ENCODE measurements around the gene CRYBA2. TPM values are rescaled to one million over a fixed set of nuclear protein-coding genes. Genes with fewer than 3 reads are reported as not detected.

CRYBA2 gene
- 1 to 10 TPM in 1 of 4 donors, not detected in 3; 5.6 TPM for total RNA-seq

DNA sequence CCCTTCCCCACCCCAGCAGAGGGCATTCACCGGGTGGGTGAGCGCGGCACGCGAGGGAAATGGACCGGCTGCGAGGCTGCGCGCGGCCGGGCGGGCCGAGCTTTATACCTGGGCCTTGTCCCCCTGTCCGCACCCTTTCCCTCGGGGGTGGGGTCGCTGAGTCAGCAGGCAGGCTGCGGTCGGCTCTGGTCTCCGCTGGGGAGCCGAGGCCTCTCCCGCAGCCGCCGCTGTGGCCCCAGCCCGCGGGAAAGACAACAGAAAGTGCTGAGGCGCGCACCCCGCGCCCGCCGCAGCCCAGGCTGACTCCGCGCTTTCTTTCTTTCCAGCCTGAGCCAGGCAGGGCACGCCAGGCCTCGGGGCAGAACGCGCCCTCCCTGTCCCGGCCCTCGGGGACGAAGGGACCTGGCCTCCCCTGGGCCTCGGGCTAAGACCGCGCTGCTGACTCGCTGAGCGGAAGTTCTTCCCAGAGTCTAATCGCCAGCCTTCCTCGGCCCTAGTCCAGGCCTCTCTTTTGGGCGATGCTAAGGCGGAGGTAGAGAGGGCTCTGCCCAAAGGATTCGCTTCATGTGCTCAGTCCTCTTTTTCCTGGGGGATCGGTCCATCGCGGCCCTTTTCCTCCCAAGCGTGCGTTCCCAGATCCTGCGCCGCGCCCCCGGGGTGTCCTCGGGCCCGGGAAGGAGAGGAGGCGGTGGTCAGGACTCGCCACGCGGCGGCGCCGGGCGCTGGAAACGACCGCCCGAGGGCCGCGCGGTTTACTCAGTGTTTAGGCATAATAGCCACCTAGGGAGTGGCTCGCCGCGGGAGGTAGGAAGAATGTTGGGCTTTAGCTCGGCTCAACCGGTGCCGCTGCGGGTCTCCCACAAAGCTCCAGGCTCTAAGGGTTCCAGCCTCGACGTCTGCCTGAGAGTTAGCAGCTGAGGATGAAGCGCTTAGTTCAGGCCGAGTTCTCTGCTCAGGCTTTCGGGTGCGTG lies at the start of gene CRYBA2:
Gene CRYBA2 (minus strand): TSS at position 78 of the 971 bp plus-strand sequence. CDS start 246 bp downstream, outside the sequence.
- intact Hi-C loops (cut with DNase I; ENCODE audit: low total_unique reads) (no loop called here), in situ Hi-C loops (cut with MboI; ENCODE audit: low pct_ligation_motif_present in 1 of 4, low pct_unique_long_range_greater_than_20kb in 1 of 4, low sequenced_read_pairs in 3 of 4) (no loop called here)
- H3K36me3 ChIP-seq, result no peaks in the 10 kb centered on the region
- peaks cover 85% of the 10 kb centered on the region for H3K27me3 ChIP-seq
- DNase-seq, result peak; percentile 21
- H3K27ac ChIP-seq, result no peak within 1 kb of the TSS
- H3K4me1 ChIP-seq, result peaks cover 15 to 28% (median 22%) of the 10 kb centered on the region in 4 donors
- WGBS, 2 donors (ENCODE audit: low coverage in 1 of 2), result 4% methylated on average over 59 of the region's 88 CpGs; no CpG with 5 or more reads in 1 of the 2 donors
- no peak for TF ChIP-seq EP300 (IDR thresholded peaks at IDR 0.05; ENCODE audit: low read depth)
- no peak for TF ChIP-seq POLR2A (IDR thresholded peaks at IDR 0.05)
- no peaks in the 10 kb centered on the region for H3K9me3 ChIP-seq
- peak within 1 kb of the TSS in 3 of 4 donors; percentile 11 to 52 (median 27) for H3K4me3 ChIP-seq

GRCh38 chr2:219042750-219043149 lies 49.5 kb upstream of the CRYBA2 start:
- WGBS, 2 donors (ENCODE audit: low coverage in 1 of 2), result 68% methylated on average over 2 of the region's 2 CpGs; no CpG with 5 or more reads in 1 of the 2 donors
- Histone ChIP-seq H3K27me3 (peaks cover 71% of the 10 kb centered on the region), H3K4me3 (no peak overlapping the region), H3K9me3 (no peaks in the 10 kb centered on the region), H3K27ac (no peak overlapping the region), H3K4me1 (peaks cover 0 to 9% (median 0%) of the 10 kb centered on the region in 4 donors), H3K36me3 (no peaks in the 10 kb centered on the region)
- in situ Hi-C loops (cut with MboI; ENCODE audit: low pct_ligation_motif_present in 1 of 4, low pct_unique_long_range_greater_than_20kb in 1 of 4, low sequenced_read_pairs in 3 of 4) (loop anchor here in 2 of 4 donors (25.0 kb wide), 1 partner anchor 270 kb away; the partner anchor contains the start of gene PTPRN (in 2 of the 2)), intact Hi-C loops (cut with DNase I; ENCODE audit: low total_unique reads) (no loop called here)
- peak; percentile 43 for DNase-seq
- TF ChIP-seq EP300 (IDR thresholded peaks at IDR 0.05; ENCODE audit: low read depth), result no peak
- no peak for TF ChIP-seq CTCF (IDR thresholded peaks at IDR 0.05)

GRCh38 chr2:219042157-219042556 lies 48.9 kb upstream of the CRYBA2 start:
- DNase-seq, result no peak
- peaks cover 69% of the 10 kb centered on the region for H3K27me3 ChIP-seq
- intact Hi-C loops (cut with DNase I; ENCODE audit: low total_unique reads) (no loop called here), in situ Hi-C loops (cut with MboI; ENCODE audit: low pct_ligation_motif_present in 1 of 4, low pct_unique_long_range_greater_than_20kb in 1 of 4, low sequenced_read_pairs in 3 of 4) (loop anchor here in 2 of 4 donors (25.0 kb wide), 1 partner anchor 270 kb away; the partner anchor contains the start of gene PTPRN (in 2 of the 2))
- TF ChIP-seq EP300 (IDR thresholded peaks at IDR 0.05; ENCODE audit: low read depth) (no peak), POLR2AphosphoS5 (IDR thresholded peaks at IDR 0.05) (no peak), POLR2A (IDR thresholded peaks at IDR 0.05) (no peak), CTCF (IDR thresholded peaks at IDR 0.05) (no peak)
- H3K36me3 ChIP-seq, result no peaks in the 10 kb centered on the region
- no peaks in the 10 kb centered on the region for H3K9me3 ChIP-seq
- H3K27ac ChIP-seq, result no peak overlapping the region
- H3K4me1 ChIP-seq, result peaks cover 0 to 9% (median 0%) of the 10 kb centered on the region in 4 donors
- H3K4me3 ChIP-seq, result no peak overlapping the region
- 80 to 82% methylated on average over 4 of the region's 4 CpGs for WGBS, 2 donors (ENCODE audit: low coverage in 1 of 2)

DNA sequence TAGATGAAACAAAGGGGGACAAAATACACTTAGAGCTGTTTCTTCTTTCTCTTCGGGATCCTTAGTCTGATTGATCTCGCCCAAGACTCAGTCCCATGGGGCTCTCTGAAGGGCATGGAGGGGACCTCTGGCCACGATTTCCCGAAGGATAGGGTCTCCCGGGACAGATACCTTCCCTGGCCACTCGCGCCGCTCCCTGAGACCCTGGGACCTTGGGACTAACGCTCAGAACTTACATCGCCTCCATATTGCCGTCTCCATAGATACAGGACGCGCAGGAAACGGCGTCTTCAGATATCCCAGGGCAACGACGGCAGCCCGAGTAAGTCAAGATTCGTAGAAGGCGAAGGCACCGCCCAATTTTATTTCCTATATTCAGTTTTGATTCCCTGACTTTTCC lies 48.0 kb upstream of the CRYBA2 start, which contains the start of gene CFAP65:
Gene CFAP65 (minus strand): TSS at position 265 of the 400 bp plus-strand sequence. CDS start 2,468 bp downstream, outside the sequence.
- Histone ChIP-seq H3K27me3 (peaks cover 62% of the 10 kb centered on the region), H3K4me3 (peak within 1 kb of the TSS in 1 of 4 donors; percentile 35), H3K4me1 (peaks cover 0 to 9% (median 0%) of the 10 kb centered on the region in 4 donors), H3K36me3 (no peaks in the 10 kb centered on the region), H3K9me3 (no peaks in the 10 kb centered on the region), H3K27ac (no peak within 1 kb of the TSS)
- 2 to 6% methylated on average over 4 to 21 of the region's 21 CpGs for WGBS, 2 donors (ENCODE audit: low coverage in 1 of 2)
- peak; percentile 58 for DNase-seq
- TF ChIP-seq CTCF (IDR thresholded peaks at IDR 0.05) (no peak), POLR2AphosphoS5 (IDR thresholded peaks at IDR 0.05) (no peak), EP300 (IDR thresholded peaks at IDR 0.05; ENCODE audit: low read depth) (no peak), POLR2A (IDR thresholded peaks at IDR 0.05) (no peak)
- intact Hi-C loops (cut with DNase I; ENCODE audit: low total_unique reads) (no loop called here), in situ Hi-C loops (cut with MboI; ENCODE audit: low pct_ligation_motif_present in 1 of 4, low pct_unique_long_range_greater_than_20kb in 1 of 4, low sequenced_read_pairs in 3 of 4) (loop anchor here in 2 of 4 donors (25.0 kb wide), 1 partner anchor 271 kb away; the partner anchor contains the start of gene PTPRN (in 2 of the 2))
